DND-41 (cell line): ENCODE measurements around the gene SLC24A3.

Source experiments
- CTCF ChIP-seq: IDR thresholded peaks from 2 replicates; pipeline ENCODE4 v1.5.1; 2012; ENCODE audit warnings: borderline replicate concordance, low read length, moderate library complexity, mild to moderate bottlenecking; ENCODE audit not compliant: poor library complexity, severe bottlenecking; ENCODE audit errors: extremely low read depth
- EZH2 ChIP-seq: IDR thresholded peaks from 3 replicates; pipeline ENCODE4 v1.6.1; 2012; ENCODE audit warnings: borderline replicate concordance, low read depth, mild to moderate bottlenecking, moderate library complexity, low read length, inconsistent platforms; ENCODE audit not compliant: severe bottlenecking

- TF ChIP-seq CTCF: no peak
- TF ChIP-seq EZH2: no peak
Observed at GRCh38 chr20:19511931-19512330, 299.5 kb downstream of the SLC24A3 start.
